ENCODE data around the gene CERKL. TPM values are rescaled to one million over a fixed set of nuclear protein-coding genes. Genes with fewer than 3 reads are reported as not detected.

The CERKL gene
- total and polyA plus RNA-seq, 2 donors (not counting 1 experiment from before 2014, with no cell fraction given): 0.03 TPM; not detected in 1

GRCh38 chr2:181697126-181697525 lies 40.2 kb upstream of the CERKL start:
- ATAC-seq (ENCODE audit: low read depth): no peak
- CTCF ChIA-PET: no interaction called here

DNA sequence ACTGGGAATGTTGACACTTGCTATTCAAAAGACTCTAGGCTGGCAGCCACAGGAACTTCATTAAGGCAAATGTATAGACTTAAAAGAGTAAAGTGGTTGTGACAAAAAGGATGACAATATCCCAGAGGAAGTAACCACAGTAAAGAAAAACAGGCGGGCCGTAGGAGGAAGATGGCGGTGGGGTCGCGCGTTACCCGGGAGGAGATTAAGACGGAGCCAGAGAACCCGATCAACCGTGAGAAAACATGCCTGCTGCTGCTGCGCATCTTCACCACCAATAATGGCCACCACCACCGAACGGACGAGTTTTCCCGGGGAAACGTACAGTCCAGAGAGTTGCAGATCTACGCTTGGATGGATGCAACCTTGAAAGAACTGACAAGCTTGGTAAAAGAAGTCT lies 37.4 kb upstream of the CERKL start:
- over 99% methylated on average over 17 of the region's 17 CpGs for WGBS (ENCODE audit: insufficient coverage)
- no peaks in the 10 kb centered on the region for H4K20me1 ChIP-seq (ENCODE audit: control insufficient read depth, insufficient read depth, low read length, poor library complexity, severe bottlenecking)

More at GRCh38 chr2:181697126-181697525, 40.2 kb upstream of the CERKL start:
- no peak for DNase-seq
- intact Hi-C loops (cut with micrococcal nuclease): no loop called here
- Histone ChIP-seq H3K27ac (ENCODE audit: low read length in 2 of 2) (no peak overlapping the region), H3K36me3 (replicated peaks in 1 of 2; ENCODE audit: control extremely low read depth in 1 of 2, control insufficient read depth in 1 of 2, extremely low read depth in 1 of 2, insufficient read depth in 2 of 2, low read length in 1 of 2) (no peaks in the 10 kb centered on the region), H4K20me1 (ENCODE audit: control insufficient read depth, insufficient read depth, low read length, poor library complexity, severe bottlenecking) (no peaks in the 10 kb centered on the region), H3K9me3 (ENCODE audit: control extremely low read depth in 1 of 3, control insufficient read depth in 2 of 3, insufficient read depth in 1 of 3, low read length in 2 of 3) (no peaks in the 10 kb centered on the region), H3K27me3 (replicated peaks in 1 of 4; ENCODE audit: control extremely low read depth in 1 of 4, control insufficient read depth in 3 of 4, insufficient read depth in 4 of 4, low read length in 3 of 4) (no peaks in the 10 kb centered on the region), H3K4me1 (ENCODE audit: control insufficient read depth in 2 of 2, insufficient read depth in 2 of 2, low read length in 2 of 2) (no peaks in the 10 kb centered on the region), H3K79me2 (ENCODE audit: control insufficient read depth, insufficient read depth, low read length) (no peaks in the 10 kb centered on the region), H2AFZ (ENCODE audit: insufficient read depth, low read depth, low read length, poor library complexity, severe bottlenecking) (no peak overlapping the region), H3K4me3 (ENCODE audit: control extremely low read depth in 1 of 5, extremely low read depth in 1 of 5, insufficient read depth in 1 of 5, low read depth in 2 of 5, low read length in 4 of 5) (no peak overlapping the region), H3K9ac (ENCODE audit: low read length) (no peak overlapping the region), H3K4me2 (replicated peaks; ENCODE audit: low read depth, low read length, poor library complexity, severe bottlenecking) (no peak overlapping the region)
- Mint-ChIP-seq H3K9me3 (ENCODE audit: insufficient read depth) (no peaks in the 10 kb centered on the region), H3K27ac (no peak overlapping the region), H3K4me3 (no peak overlapping the region), H3K4me1 (peaks cover 6% of the 10 kb centered on the region), H3K27me3 (peaks cover 19% of the 10 kb centered on the region)
- 91% methylated on average over 5 of the region's 6 CpGs for WGBS (ENCODE audit: insufficient coverage)
- POLR2A ChIA-PET: no interaction called here
- TF ChIP-seq, protein P1, sequence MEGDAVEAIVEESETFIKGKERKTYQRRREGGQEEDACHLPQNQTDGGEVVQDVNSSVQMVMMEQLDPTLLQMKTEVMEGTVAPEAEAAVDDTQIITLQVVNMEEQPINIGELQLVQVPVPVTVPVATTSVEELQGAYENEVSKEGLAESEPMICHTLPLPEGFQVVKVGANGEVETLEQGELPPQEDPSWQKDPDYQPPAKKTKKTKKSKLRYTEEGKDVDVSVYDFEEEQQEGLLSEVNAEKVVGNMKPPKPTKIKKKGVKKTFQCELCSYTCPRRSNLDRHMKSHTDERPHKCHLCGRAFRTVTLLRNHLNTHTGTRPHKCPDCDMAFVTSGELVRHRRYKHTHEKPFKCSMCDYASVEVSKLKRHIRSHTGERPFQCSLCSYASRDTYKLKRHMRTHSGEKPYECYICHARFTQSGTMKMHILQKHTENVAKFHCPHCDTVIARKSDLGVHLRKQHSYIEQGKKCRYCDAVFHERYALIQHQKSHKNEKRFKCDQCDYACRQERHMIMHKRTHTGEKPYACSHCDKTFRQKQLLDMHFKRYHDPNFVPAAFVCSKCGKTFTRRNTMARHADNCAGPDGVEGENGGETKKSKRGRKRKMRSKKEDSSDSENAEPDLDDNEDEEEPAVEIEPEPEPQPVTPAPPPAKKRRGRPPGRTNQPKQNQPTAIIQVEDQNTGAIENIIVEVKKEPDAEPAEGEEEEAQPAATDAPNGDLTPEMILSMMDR (IDR thresholded peaks at IDR 0.05): no peak
- TF ChIP-seq EZH2 (IDR thresholded peaks at IDR 0.05; ENCODE audit: borderline replicate concordance, insufficient read depth, low read depth, low read length, poor library complexity, severe bottlenecking): no peak

More for the DNA sequence above, 37.4 kb upstream of the CERKL start:
- Histone ChIP-seq H3K36me3 (replicated peaks in 1 of 2; ENCODE audit: control extremely low read depth in 1 of 2, control insufficient read depth in 1 of 2, extremely low read depth in 1 of 2, insufficient read depth in 2 of 2, low read length in 1 of 2) (no peaks in the 10 kb centered on the region), H3K4me2 (replicated peaks; ENCODE audit: low read depth, low read length, poor library complexity, severe bottlenecking) (no peak overlapping the region), H3K4me1 (ENCODE audit: control insufficient read depth in 2 of 2, insufficient read depth in 2 of 2, low read length in 2 of 2) (no peaks in the 10 kb centered on the region), H3K79me2 (ENCODE audit: control insufficient read depth, insufficient read depth, low read length) (no peaks in the 10 kb centered on the region), H3K4me3 (ENCODE audit: control extremely low read depth in 1 of 5, extremely low read depth in 1 of 5, insufficient read depth in 1 of 5, low read depth in 2 of 5, low read length in 4 of 5) (no peak overlapping the region), H3K9me3 (ENCODE audit: control extremely low read depth in 1 of 3, control insufficient read depth in 2 of 3, insufficient read depth in 1 of 3, low read length in 2 of 3) (peaks cover 0 to 2% (median 0%) of the 10 kb centered on the region in 3 donors), H3K27ac (ENCODE audit: low read length in 2 of 2) (no peak overlapping the region), H3K9ac (ENCODE audit: low read length) (no peak overlapping the region), H2AFZ (ENCODE audit: insufficient read depth, low read depth, low read length, poor library complexity, severe bottlenecking) (no peak overlapping the region), H3K27me3 (replicated peaks in 1 of 4; ENCODE audit: control extremely low read depth in 1 of 4, control insufficient read depth in 3 of 4, insufficient read depth in 4 of 4, low read length in 3 of 4) (no peaks in the 10 kb centered on the region)
- intact Hi-C loops (cut with micrococcal nuclease): no loop called here
- Mint-ChIP-seq H3K27me3 (peaks cover 27% of the 10 kb centered on the region), H3K4me3 (no peak overlapping the region), H3K4me1 (peaks cover 6% of the 10 kb centered on the region), H3K9me3 (ENCODE audit: insufficient read depth) (no peaks in the 10 kb centered on the region), H3K27ac (no peak overlapping the region)
- CTCF ChIA-PET: no interaction called here
- POLR2A ChIA-PET: no interaction called here
- ATAC-seq (ENCODE audit: low read depth) (no peak), DNase-seq (no peak)
- TF ChIP-seq EZH2 (IDR thresholded peaks at IDR 0.05; ENCODE audit: borderline replicate concordance, insufficient read depth, low read depth, low read length, poor library complexity, severe bottlenecking): no peak
- TF ChIP-seq, protein P1 (IDR thresholded peaks at IDR 0.05): no peak

Data from B cell (primary cell).